ENCODE data around the gene EFHC1.

EFHC1 gene

GRCh38 chr6:52553719-52554118 lies 133.6 kb downstream of the EFHC1 start:
- H2AFZ ChIP-seq (ENCODE audit: low read depth, low read length, severe bottlenecking) = no peak overlapping the region
- TF ChIP-seq CTCF (IDR thresholded peaks at IDR 0.05; ENCODE audit: insufficient read depth, low read length, poor library complexity, severe bottlenecking) (no peak), EZH2phosphoT487 (conservative IDR thresholded peaks at IDR 0.05; ENCODE audit: low read length) (no peak)
- H3K27me3 ChIP-seq (ENCODE audit: low read length) = no peaks in the 10 kb centered on the region
- no peaks in the 10 kb centered on the region for H3K9me3 ChIP-seq (ENCODE audit: insufficient read depth, low read length)
- H3F3A ChIP-seq (ENCODE audit: insufficient read depth) = no peaks in the 10 kb centered on the region
- H3K4me2 ChIP-seq (ENCODE audit: low read depth, low read length, poor library complexity, severe bottlenecking) = no peak overlapping the region
- H3K9ac ChIP-seq (ENCODE audit: low read length) = no peak overlapping the region
- no peaks in the 10 kb centered on the region for H3K36me3 ChIP-seq (ENCODE audit: low read length)
- no peaks in the 10 kb centered on the region for H4K20me1 ChIP-seq (ENCODE audit: low read depth, low read length)
- H3K27ac ChIP-seq (ENCODE audit: low read depth, low read length) = no peak overlapping the region
- H3K9me2 ChIP-seq (replicated peaks; ENCODE audit: insufficient read depth, low read length) = no peaks in the 10 kb centered on the region
- H3K4me3 ChIP-seq (ENCODE audit: insufficient read depth, low read length, poor library complexity, severe bottlenecking) = no peak overlapping the region
- no peaks in the 10 kb centered on the region for H3K79me2 ChIP-seq (ENCODE audit: insufficient read depth, low read length)

GRCh38 chr6:52554684-52555280 lies 134.6 kb downstream of the EFHC1 start:
- Histone ChIP-seq H3K4me2 (ENCODE audit: low read depth, low read length, poor library complexity, severe bottlenecking) (no peak overlapping the region), H4K20me1 (ENCODE audit: low read depth, low read length) (no peaks in the 10 kb centered on the region), H3F3A (ENCODE audit: insufficient read depth) (no peaks in the 10 kb centered on the region)

GRCh38 chr6:52555518-52556233 lies 135.5 kb downstream of the EFHC1 start:
- no peaks in the 10 kb centered on the region for H3K27me3 ChIP-seq (ENCODE audit: low read length)
- H3K9me3 ChIP-seq (ENCODE audit: insufficient read depth, low read length) = no peaks in the 10 kb centered on the region
- no peaks in the 10 kb centered on the region for H4K20me1 ChIP-seq (ENCODE audit: low read depth, low read length)
- no peak overlapping the region for H2AFZ ChIP-seq (ENCODE audit: low read depth, low read length, severe bottlenecking)
- no peak overlapping the region for H3K4me2 ChIP-seq (ENCODE audit: low read depth, low read length, poor library complexity, severe bottlenecking)
- no peaks in the 10 kb centered on the region for H3F3A ChIP-seq (ENCODE audit: insufficient read depth)
- no peaks in the 10 kb centered on the region for H3K9me2 ChIP-seq (replicated peaks; ENCODE audit: insufficient read depth, low read length)
- H3K79me2 ChIP-seq (ENCODE audit: insufficient read depth, low read length) = no peaks in the 10 kb centered on the region
- no peak overlapping the region for H3K4me3 ChIP-seq (ENCODE audit: insufficient read depth, low read length, poor library complexity, severe bottlenecking)
- TF ChIP-seq CTCF (IDR thresholded peaks at IDR 0.05; ENCODE audit: insufficient read depth, low read length, poor library complexity, severe bottlenecking) (no peak), EZH2phosphoT487 (conservative IDR thresholded peaks at IDR 0.05; ENCODE audit: low read length) (no peak)
- H3K36me3 ChIP-seq (ENCODE audit: low read length) = no peaks in the 10 kb centered on the region
- no peak overlapping the region for H3K9ac ChIP-seq (ENCODE audit: low read length)
- H3K27ac ChIP-seq (ENCODE audit: low read depth, low read length) = no peak overlapping the region

More at GRCh38 chr6:52554684-52555280, 134.6 kb downstream of the EFHC1 start:
- TF ChIP-seq CTCF (IDR thresholded peaks at IDR 0.05; ENCODE audit: insufficient read depth, low read length, poor library complexity, severe bottlenecking) = no peak
- Histone ChIP-seq H3K9me2 (replicated peaks; ENCODE audit: insufficient read depth, low read length) (no peaks in the 10 kb centered on the region), H3K27me3 (ENCODE audit: low read length) (no peaks in the 10 kb centered on the region), H3K36me3 (ENCODE audit: low read length) (no peaks in the 10 kb centered on the region), H3K4me3 (ENCODE audit: insufficient read depth, low read length, poor library complexity, severe bottlenecking) (no peak overlapping the region), H3K9ac (ENCODE audit: low read length) (no peak overlapping the region), H3K9me3 (ENCODE audit: insufficient read depth, low read length) (no peaks in the 10 kb centered on the region), H2AFZ (ENCODE audit: low read depth, low read length, severe bottlenecking) (no peak overlapping the region), H3K79me2 (ENCODE audit: insufficient read depth, low read length) (no peaks in the 10 kb centered on the region), H3K27ac (ENCODE audit: low read depth, low read length) (no peak overlapping the region)
